Measurements from ENCODE around the gene CTNND2. TPM values are rescaled to one million over a fixed set of nuclear protein-coding genes. Genes with fewer than 3 reads are reported as not detected.

CTNND2 gene
- total and polyA plus RNA-seq, 9 of the 15 experiments (the other 6 are each of a cell fraction or from before 2014, with no cell fraction given) = 0.03 to 0.35 TPM; not detected in 7

- TF ChIP-seq ZNF165 (CRISPR knock-in tag; IDR thresholded peaks at IDR 0.05; ENCODE audit: borderline replicate concordance) = no peak
- no peak for TF ChIP-seq SOX6 (IDR thresholded peaks at IDR 0.05)
- no peak for TF ChIP-seq ZNF311 (CRISPR knock-in tag; IDR thresholded peaks at IDR 0.05)
- TF ChIP-seq CEBPG (CRISPR knock-in tag; IDR thresholded peaks at IDR 0.05) = no peak
- no peak for TF ChIP-seq CEBPG (tag; conservative IDR thresholded peaks at IDR 0.05 in 1 of 2, IDR thresholded peaks at IDR 0.05 in 1 of 2)
- no peak for TF ChIP-seq ETV1 (tag; conservative IDR thresholded peaks at IDR 0.05; ENCODE audit: low read depth)
- TF ChIP-seq CBX8 (IDR thresholded peaks at IDR 0.05; ENCODE audit: borderline replicate concordance, extremely low read depth, low read depth, low read length, poor library complexity, severe bottlenecking) = no peak
- no peak for TF ChIP-seq ERF (CRISPR knock-in tag; IDR thresholded peaks at IDR 0.05)
- TF ChIP-seq MLX (CRISPR knock-in tag; conservative IDR thresholded peaks at IDR 0.05) = no peak
- no peak for TF ChIP-seq ELF4 (CRISPR knock-in tag; IDR thresholded peaks at IDR 0.05)
- TF ChIP-seq ZNF184 (CRISPR knock-in tag; IDR thresholded peaks at IDR 0.05) = no peak
- no peak for TF ChIP-seq ARNT (IDR thresholded peaks at IDR 0.05)
- no peak for TF ChIP-seq TRIM28 (IDR thresholded peaks at IDR 0.05)
- no peak for TF ChIP-seq STAT5B (CRISPR knock-in tag; IDR thresholded peaks at IDR 0.05)
- in situ Hi-C loops (cut with MboI) (no loop called here), intact Hi-C loops (cut with micrococcal nuclease) (no loop called here)
- H3K9me3 ChIP-seq (replicated peaks; ENCODE audit: control insufficient read depth, insufficient read depth, low read depth, low read length) = no peaks in the 10 kb centered on the region
- 0% methylated on average over 3 of the region's 3 CpGs for WGBS (ENCODE audit: insufficient coverage, low coverage, missing lambda C conversion rate)
- no peak for FAIRE-seq
- H3K4me1 ChIP-seq (replicated peaks in 1 of 2; ENCODE audit: control insufficient read depth in 2 of 2, insufficient read depth in 2 of 2, low read length in 2 of 2) = no peaks in the 10 kb centered on the region
- no peaks in the 10 kb centered on the region; a peak in 1 of 5 replicates for H3K27me3 ChIP-seq (ENCODE audit: control insufficient read depth in 2 of 2, insufficient read depth in 2 of 2, low read length in 2 of 2)
- H3K9me1 ChIP-seq (ENCODE audit: control insufficient read depth, insufficient read depth, low read length) = no peaks in the 10 kb centered on the region
- H3K27ac ChIP-seq (ENCODE audit: extremely low read depth, low read depth, low read length) = no peak overlapping the region
- BruUV-seq (replicated peaks) = no TSS peak
- H2AFZ ChIP-seq (ENCODE audit: low read depth, low read length) = no peak overlapping the region
- H4K20me1 ChIP-seq (replicated peaks; ENCODE audit: control insufficient read depth, insufficient read depth, low read length) = no peaks in the 10 kb centered on the region
- POLR2A ChIA-PET = interaction anchor here (0.9 kb wide), 1 partner anchor 19 kb away, joined by 4 read pairs; no protein-coding TSS in a partner anchor
- no peaks in the 10 kb centered on the region for H3K79me2 ChIP-seq (ENCODE audit: control insufficient read depth, insufficient read depth, low read length)
- no peak overlapping the region for H3K4me3 ChIP-seq
- H3K4me2 ChIP-seq (ENCODE audit: insufficient read depth, low read length) = no peak overlapping the region
- CTCF ChIA-PET (ENCODE audit: low intra/inter-chr PET ratio) = no interaction called here
- DNase-seq (ENCODE audit: extremely low read depth in 1 of 4, low spot score in 3 of 4) = no peak
- no peaks in the 10 kb centered on the region for H3K36me3 ChIP-seq (ENCODE audit: control insufficient read depth, insufficient read depth, low read length)
- no peak for ATAC-seq
- H3K9ac ChIP-seq (ENCODE audit: insufficient read depth in 1 of 2, low read depth in 2 of 2, low read length in 2 of 2) = no peak overlapping the region
Measured at GRCh38 chr5:11143456-11144267, 760.6 kb downstream of the CTNND2 start.

Measured in K562 (cell line).